DOHH2 (cell line): ENCODE data around the gene PKD1.
"Not testable (repeated sequence)": the region's sequence is repeated elsewhere in the genome, so short reads cannot be mapped to it uniquely, and the experiment has no call there.

ENCODE experiments used
- H3F3A ChIP-seq: fragments of 200-600 bp; sonication (generic), shearing (Covaris generic); 2 replicates; pipeline ENCODE4 v1.6.0; 2016; ENCODE audit warnings: antibody characterized with exemption, mild to moderate bottlenecking; ENCODE audit not compliant: control insufficient read depth, insufficient read depth
- H3K27ac ChIP-seq: fragments of 200-600 bp; sonication (generic); 2 replicates; pipeline ENCODE4 v1.5.1; 2014; ENCODE audit warnings: low read depth, mild to moderate bottlenecking, low read length, moderate library complexity
- H3K27me3 ChIP-seq: fragments of 200-600 bp; sonication (generic); 2 replicates; pipeline ENCODE4 v1.6.1; 2014; ENCODE audit warnings: mild to moderate bottlenecking, low read length, mixed read lengths; ENCODE audit not compliant: control insufficient read depth
- H3K36me3 ChIP-seq: fragments of 200-600 bp; sonication (generic); 2 replicates; pipeline ENCODE4 v1.6.1; 2014; ENCODE audit warnings: mild to moderate bottlenecking, low read length, moderate library complexity, mixed read lengths; ENCODE audit not compliant: control insufficient read depth
- H3K4me1 ChIP-seq: fragments of 200-600 bp; sonication (generic); 2 replicates; pipeline ENCODE4 v1.6.1; 2014; ENCODE audit warnings: mild to moderate bottlenecking, low read length, mixed read lengths; ENCODE audit not compliant: control insufficient read depth
- H3K4me2 ChIP-seq: fragments of 200-600 bp; sonication (generic); 2 replicates; pipeline ENCODE4 v1.6.0; 2014; ENCODE audit warnings: mild to moderate bottlenecking, low read length, moderate library complexity
- H3K4me3 ChIP-seq: fragments of 200-600 bp; sonication (generic); 2 replicates; pipeline ENCODE4 v1.5.1; 2014; ENCODE audit warnings: mild to moderate bottlenecking, low read length, mixed read lengths
- H3K79me2 ChIP-seq: fragments of 200-600 bp; sonication (generic); 2 replicates; pipeline ENCODE4 v1.6.1; 2014; ENCODE audit warnings: mild to moderate bottlenecking, low read length, mixed read lengths; ENCODE audit not compliant: control insufficient read depth
- H3K9me2 ChIP-seq: fragments of 200-600 bp; sonication (generic); replicated peaks from 2 replicates; pipeline ENCODE4 v1.6.1; 2014; ENCODE audit warnings: mild to moderate bottlenecking, low read length, mixed read lengths; ENCODE audit not compliant: control insufficient read depth
- H3K9me3 ChIP-seq: fragments of 200-600 bp; sonication (generic); 2 replicates; pipeline ENCODE4 v1.6.1; 2014; ENCODE audit warnings: antibody characterized with exemption, low read length, mixed read lengths; ENCODE audit not compliant: control insufficient read depth, insufficient read depth
- H4K20me1 ChIP-seq: fragments of 200-600 bp; sonication (generic); 2 replicates; pipeline ENCODE4 v1.6.0; 2014; ENCODE audit warnings: low read depth, mild to moderate bottlenecking, antibody characterized with exemption, low read length, moderate library complexity; ENCODE audit not compliant: control insufficient read depth, insufficient read depth

Gene PKD1

GRCh38 chr16:2109872-2110271 is 25.8 kb downstream of the PKD1 start:
- not testable (repeated sequence) for H3F3A ChIP-seq, H3K27ac ChIP-seq, H3K9me2 ChIP-seq, H3K27me3 ChIP-seq, H3K4me2 ChIP-seq, H3K36me3 ChIP-seq, H3K4me3 ChIP-seq, H3K9me3 ChIP-seq, H3K4me1 ChIP-seq, H3K79me2 ChIP-seq, H4K20me1 ChIP-seq

GRCh38 chr16:2109271-2109580 is 26.5 kb downstream of the PKD1 start:
- H4K20me1 ChIP-seq, H3K27me3 ChIP-seq, H3K27ac ChIP-seq, H3K4me3 ChIP-seq, H3K9me2 ChIP-seq, H3K79me2 ChIP-seq, H3F3A ChIP-seq, H3K36me3 ChIP-seq, H3K4me2 ChIP-seq, H3K9me3 ChIP-seq, H3K4me1 ChIP-seq: not testable (repeated sequence)

- H3K4me2 ChIP-seq, H3K4me1 ChIP-seq, H3K9me2 ChIP-seq, H3K79me2 ChIP-seq, H3K27me3 ChIP-seq, H3K4me3 ChIP-seq, H3K9me3 ChIP-seq, H3F3A ChIP-seq, H3K27ac ChIP-seq, H3K36me3 ChIP-seq, H4K20me1 ChIP-seq: not testable (repeated sequence)
Measured at GRCh38 chr16:2108446-2109270, 27.0 kb downstream of the PKD1 start.

GRCh38 chr16:2107791-2108125 is 27.9 kb downstream of the PKD1 start:
- H3K9me2 ChIP-seq, H3K36me3 ChIP-seq, H4K20me1 ChIP-seq: not testable (repeated sequence)

GRCh38 chr16:2107121-2107790 is 28.4 kb downstream of the PKD1 start:
- not testable (repeated sequence) for H3K9me2 ChIP-seq, H3K79me2 ChIP-seq, H3K4me1 ChIP-seq, H3K36me3 ChIP-seq, H3K27ac ChIP-seq, H3K4me3 ChIP-seq, H3F3A ChIP-seq, H3K9me3 ChIP-seq, H3K4me2 ChIP-seq, H3K27me3 ChIP-seq, H4K20me1 ChIP-seq

More at GRCh38 chr16:2107791-2108125, 27.9 kb downstream of the PKD1 start:
- H3K79me2 ChIP-seq, H3K4me1 ChIP-seq, H3K4me2 ChIP-seq, H3K9me3 ChIP-seq, H3F3A ChIP-seq, H3K27me3 ChIP-seq, H3K4me3 ChIP-seq, H3K27ac ChIP-seq: not testable (repeated sequence)

- not testable (repeated sequence) for H3K4me1 ChIP-seq, H3K4me2 ChIP-seq, H4K20me1 ChIP-seq, H3K4me3 ChIP-seq, H3K36me3 ChIP-seq, H3K79me2 ChIP-seq, H3K9me2 ChIP-seq, H3F3A ChIP-seq, H3K27me3 ChIP-seq, H3K9me3 ChIP-seq, H3K27ac ChIP-seq
Measured at GRCh38 chr16:2106211-2106610, 29.5 kb downstream of the PKD1 start.

GRCh38 chr16:2105769-2106168 is 29.9 kb downstream of the PKD1 start:
- H3F3A ChIP-seq, H3K9me3 ChIP-seq, H3K79me2 ChIP-seq, H3K4me3 ChIP-seq, H3K27ac ChIP-seq, H3K36me3 ChIP-seq, H3K9me2 ChIP-seq, H3K4me1 ChIP-seq, H4K20me1 ChIP-seq, H3K27me3 ChIP-seq, H3K4me2 ChIP-seq: not testable (repeated sequence)

GRCh38 chr16:2105291-2105690 is 30.4 kb downstream of the PKD1 start:
- H3K9me3 ChIP-seq, H3K79me2 ChIP-seq, H3F3A ChIP-seq, H4K20me1 ChIP-seq, H3K4me1 ChIP-seq, H3K4me2 ChIP-seq, H3K9me2 ChIP-seq, H3K27me3 ChIP-seq, H3K4me3 ChIP-seq, H3K36me3 ChIP-seq, H3K27ac ChIP-seq: not testable (repeated sequence)
